Activated CD4-positive, alpha-beta memory T cell treated with anti-CD3 and anti-CD28 coated beads for 36 hours (primary cell): Measurements from ENCODE around the gene EPG5. TPM values are rescaled to one million over a fixed set of nuclear protein-coding genes. Genes with fewer than 3 reads are reported as not detected.
"Not testable (repeated sequence)": the region's sequence is repeated elsewhere in the genome, so short reads cannot be mapped to it uniquely, and the experiment has no call there.

Experiments
- CTCF ChIA-PET: fragments of 350-600 bp; sonication (Branson Sonifier 250); formaldehyde crosslinking; loops from one replicate; lab custom pipeline; 2021; ENCODE audit warnings: antibody characterized with exemption, inconsistent platforms; lab: Charles Lee
- POLR2A ChIA-PET: fragments of 350-600 bp; sonication (Branson Sonifier 250); formaldehyde crosslinking; loops from one replicate; lab custom pipeline; 2021; ENCODE audit warnings: antibody characterized with exemption; lab: Charles Lee
- DNase-seq: peaks from one replicate; pipeline ENCODE4 v3.0.0-alpha.2; 2020
- H3K27ac Mint-ChIP-seq: one replicate; pipeline ENCODE4 v1.8.0; 2021; ENCODE audit warnings: mixed read lengths
- H3K27me3 Mint-ChIP-seq: one replicate; pipeline ENCODE4 v1.8.0; 2021; ENCODE audit warnings: mixed read lengths
- H3K36me3 Mint-ChIP-seq: one replicate; pipeline ENCODE4 v1.8.0; 2021; ENCODE audit warnings: mixed read lengths
- H3K4me1 Mint-ChIP-seq: one replicate; pipeline ENCODE4 v1.8.0; 2021; ENCODE audit warnings: low read depth, mixed read lengths
- H3K4me3 Mint-ChIP-seq: one replicate; pipeline ENCODE4 v1.8.0; 2021; ENCODE audit warnings: mild to moderate bottlenecking, mixed read lengths
- H3K9me3 Mint-ChIP-seq: one replicate; pipeline ENCODE4 v1.8.0; 2021; ENCODE audit warnings: mixed read lengths
- intact Hi-C: fragments of 100-400 bp; cut with micrococcal nuclease; formaldehyde crosslinking; loops from one replicate; pipeline ENCODE4 v1.15.1; 2023
- total RNA-seq, 2 experiments: library from RNA; stranded (reverse); gene quantifications; one replicate each; pipeline ENCODE4 v1.2.3, GENCODE V29; 2021

The EPG5 gene
- total RNA-seq, 2 experiments from 2014 or later: 18.8 to 21.4 TPM

DNA sequence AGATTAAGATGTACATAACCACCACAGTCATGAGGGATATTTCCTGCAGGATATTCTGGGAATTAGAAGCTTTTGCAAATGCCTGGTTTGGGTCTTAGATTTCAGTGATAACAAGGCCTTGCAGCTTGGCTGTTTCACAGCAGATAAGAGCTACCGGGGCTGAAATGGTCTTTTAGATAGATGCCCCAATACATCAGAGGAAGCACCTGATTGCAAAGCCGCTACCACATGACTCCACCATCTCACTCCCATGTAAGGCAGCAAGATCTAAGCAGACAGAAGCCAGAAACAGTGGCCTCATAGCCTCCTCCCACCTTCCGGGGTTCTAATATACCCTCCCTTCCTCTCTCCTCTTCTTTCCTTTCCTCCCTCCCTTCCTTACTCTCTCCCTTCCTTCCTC lies 31.1 kb upstream of the EPG5 start:
- CTCF ChIA-PET: interaction anchor here (1.4 to 2.7 kb wide), 3 partner anchors 15 to 75 kb away, joined by 4 to 14 read pairs (median 7); no protein-coding TSS in a partner anchor
- peak overlapping the region; percentile 59 for H3K4me3 Mint-ChIP-seq
- peak; percentile 35 for DNase-seq
- intact Hi-C loops: loop anchor here (1.0 kb wide), 1 partner anchor 15 kb away; no protein-coding TSS in a partner anchor
- POLR2A ChIA-PET: interaction anchor here (1.1 to 1.5 kb wide), 3 partner anchors 35 to 124 kb away, joined by 3 read pairs; no protein-coding TSS in a partner anchor
- H3K4me1 Mint-ChIP-seq: peaks cover 44% of the 10 kb centered on the region
- H3K27me3 Mint-ChIP-seq: no peaks in the 10 kb centered on the region
- H3K27ac Mint-ChIP-seq: peak overlapping the region; percentile 72
- peaks cover 12% of the 10 kb centered on the region for H3K36me3 Mint-ChIP-seq
- peaks cover 12% of the 10 kb centered on the region for H3K9me3 Mint-ChIP-seq

DNA sequence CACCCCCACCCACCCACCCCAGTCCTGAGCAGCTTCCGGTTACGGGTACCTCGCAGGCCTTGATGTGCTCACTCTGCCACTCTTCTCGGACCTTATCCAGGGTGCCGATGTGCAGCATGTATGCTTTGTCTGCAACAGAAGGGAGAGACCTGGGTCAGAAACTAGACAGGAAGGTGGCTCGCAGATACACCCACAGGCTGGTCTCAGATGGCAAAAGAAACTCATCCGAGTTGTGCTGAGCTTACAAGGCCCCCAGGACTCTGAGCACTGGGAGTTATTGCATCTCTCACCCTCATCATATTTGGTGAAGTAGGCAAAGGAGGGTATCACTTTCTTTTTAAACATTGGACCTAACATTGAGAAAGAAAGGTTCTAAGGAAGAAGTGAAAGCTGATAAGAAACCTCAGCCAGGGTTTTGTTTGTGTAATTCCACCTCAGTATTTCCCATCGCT lies 30.6 kb upstream of the EPG5 start:
- peaks cover 9% of the 10 kb centered on the region for H3K36me3 Mint-ChIP-seq
- ChIA-PET POLR2A (interaction anchor here (1.1 to 1.5 kb wide), 3 partner anchors 35 to 124 kb away, joined by 3 read pairs; no protein-coding TSS in a partner anchor), CTCF (interaction anchor here (1.4 to 2.7 kb wide), 3 partner anchors 15 to 76 kb away, joined by 4 to 14 read pairs (median 7); no protein-coding TSS in a partner anchor)
- H3K27me3 Mint-ChIP-seq: no peaks in the 10 kb centered on the region
- peak overlapping the region; percentile 72 for H3K27ac Mint-ChIP-seq
- intact Hi-C loops: loop anchor here (1.0 kb wide), 1 partner anchor 16 kb away; no protein-coding TSS in a partner anchor
- peaks cover 44% of the 10 kb centered on the region for H3K4me1 Mint-ChIP-seq
- peak; percentile 57 for DNase-seq
- H3K9me3 Mint-ChIP-seq: peaks cover 9% of the 10 kb centered on the region
- H3K4me3 Mint-ChIP-seq: peak overlapping the region; percentile 59

- Mint-ChIP-seq H3K27ac (no peak overlapping the region), H3K4me1 (peaks cover 35% of the 10 kb centered on the region), H3K4me3 (no peak overlapping the region), H3K27me3 (no peaks in the 10 kb centered on the region), H3K36me3 (peaks cover 2% of the 10 kb centered on the region), H3K9me3 (no peaks in the 10 kb centered on the region)
- ChIA-PET CTCF (no interaction called here), POLR2A (no interaction called here)
- intact Hi-C loops: no loop called here
- DNase-seq: no peak
Observed at GRCh38 chr18:45995461-45995860, 28.3 kb upstream of the EPG5 start.

DNA sequence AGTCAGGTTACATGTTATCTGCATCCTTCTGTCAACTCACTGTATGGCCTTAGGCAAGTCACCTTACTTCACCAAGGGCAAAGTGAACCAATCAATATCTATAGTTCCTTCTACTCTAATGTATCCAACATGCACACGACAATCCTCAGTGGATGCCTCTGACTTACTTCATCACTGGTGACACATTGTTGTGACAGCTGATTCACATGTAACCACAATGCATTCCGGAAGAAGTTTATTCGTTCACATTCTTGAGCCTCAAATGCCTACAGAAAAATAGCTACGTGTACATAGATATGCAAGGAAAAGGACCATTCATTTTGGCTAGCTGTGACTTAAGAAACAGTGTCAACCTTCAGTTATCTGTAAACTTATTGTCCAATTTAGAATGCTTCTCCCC lies 26.3 kb upstream of the EPG5 start:
- intact Hi-C loops: no loop called here
- Mint-ChIP-seq H3K27ac (no peak overlapping the region), H3K27me3 (no peaks in the 10 kb centered on the region), H3K9me3 (no peaks in the 10 kb centered on the region), H3K4me3 (no peak overlapping the region), H3K36me3 (peaks cover 12% of the 10 kb centered on the region), H3K4me1 (peaks cover 21% of the 10 kb centered on the region)
- POLR2A ChIA-PET: no interaction called here
- no peak for DNase-seq
- CTCF ChIA-PET: interaction anchor here (1.1 kb wide), 1 partner anchor 19 kb away, joined by 3 read pairs; no protein-coding TSS in a partner anchor

DNA sequence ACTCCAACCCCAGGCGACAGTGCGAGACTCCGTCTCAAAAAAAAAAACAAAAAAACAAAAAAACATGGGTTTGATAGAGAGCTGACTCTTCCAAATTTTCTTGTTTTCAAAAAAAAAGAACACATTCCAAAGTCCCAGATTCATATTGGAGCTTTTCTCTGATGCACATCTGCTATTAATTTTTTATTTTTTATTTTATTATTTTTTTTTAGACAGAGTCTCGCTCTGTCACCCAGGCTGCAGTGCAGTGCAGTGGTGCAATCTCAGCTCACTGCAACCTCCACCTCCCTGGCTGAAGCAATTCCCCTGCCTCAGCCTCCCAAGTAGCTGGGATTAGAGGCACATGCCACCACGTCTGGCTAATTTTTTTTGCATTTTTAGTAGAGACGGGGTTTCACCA lies 25.4 kb upstream of the EPG5 start:
- DNase-seq, H3K9me3 Mint-ChIP-seq, intact Hi-C loops, H3K27ac Mint-ChIP-seq, H3K27me3 Mint-ChIP-seq, H3K4me3 Mint-ChIP-seq: not testable (repeated sequence)
- Mint-ChIP-seq H3K4me1 (peaks cover 12% of the 10 kb centered on the region), H3K36me3 (peaks cover 17% of the 10 kb centered on the region)
- ChIA-PET POLR2A (interaction anchor here (0.7 kb wide), 1 partner anchor 84 kb away, joined by 3 read pairs; no protein-coding TSS in a partner anchor), CTCF (interaction anchor here (1.1 kb wide), 1 partner anchor 19 kb away, joined by 3 read pairs; no protein-coding TSS in a partner anchor)

DNA sequence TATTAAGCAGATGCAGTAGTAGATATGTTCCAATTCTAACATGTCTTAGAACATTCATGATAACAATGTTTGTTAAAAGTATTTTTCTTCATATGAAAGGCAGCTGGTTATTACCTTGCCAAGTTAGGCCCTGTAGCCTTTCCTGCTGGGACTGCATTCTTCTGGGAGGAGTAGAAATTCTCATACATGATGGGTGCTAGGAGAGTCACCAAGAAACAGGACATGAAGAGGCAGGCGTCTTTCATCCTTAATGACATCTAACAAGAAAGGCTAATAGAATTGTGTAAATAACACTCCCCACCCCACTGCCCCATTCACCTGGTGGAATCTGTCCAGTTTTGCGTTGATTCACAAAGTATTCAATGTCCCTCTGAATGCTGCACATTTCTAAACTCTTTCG lies 24.7 kb upstream of the EPG5 start:
- H3K9me3 Mint-ChIP-seq: no peaks in the 10 kb centered on the region
- peaks cover 9% of the 10 kb centered on the region for H3K4me1 Mint-ChIP-seq
- H3K4me3 Mint-ChIP-seq: no peak overlapping the region
- no peak for DNase-seq
- POLR2A ChIA-PET: no interaction called here
- CTCF ChIA-PET: no interaction called here
- H3K27me3 Mint-ChIP-seq: no peaks in the 10 kb centered on the region
- no peak overlapping the region for H3K27ac Mint-ChIP-seq
- peaks cover 17% of the 10 kb centered on the region for H3K36me3 Mint-ChIP-seq
- intact Hi-C loops: no loop called here

- Mint-ChIP-seq H3K27me3 (no peaks in the 10 kb centered on the region), H3K4me1 (no peaks in the 10 kb centered on the region), H3K4me3 (no peak overlapping the region), H3K36me3 (peaks cover 14% of the 10 kb centered on the region), H3K27ac (no peak overlapping the region), H3K9me3 (no peaks in the 10 kb centered on the region)
- intact Hi-C loops: no loop called here
- DNase-seq: no peak
- POLR2A ChIA-PET: no interaction called here
- CTCF ChIA-PET: no interaction called here
Observed at GRCh38 chr18:45984546-45985235, 17.6 kb upstream of the EPG5 start.

- no peak for DNase-seq
- Mint-ChIP-seq H3K27ac (no peak overlapping the region), H3K4me3 (no peak overlapping the region), H3K9me3 (no peaks in the 10 kb centered on the region), H3K36me3 (no peaks in the 10 kb centered on the region), H3K27me3 (no peaks in the 10 kb centered on the region), H3K4me1 (no peaks in the 10 kb centered on the region)
- intact Hi-C loops: no loop called here
- CTCF ChIA-PET: no interaction called here
- POLR2A ChIA-PET: no interaction called here
Observed at GRCh38 chr18:45981821-45982220, 14.7 kb upstream of the EPG5 start.

DNA sequence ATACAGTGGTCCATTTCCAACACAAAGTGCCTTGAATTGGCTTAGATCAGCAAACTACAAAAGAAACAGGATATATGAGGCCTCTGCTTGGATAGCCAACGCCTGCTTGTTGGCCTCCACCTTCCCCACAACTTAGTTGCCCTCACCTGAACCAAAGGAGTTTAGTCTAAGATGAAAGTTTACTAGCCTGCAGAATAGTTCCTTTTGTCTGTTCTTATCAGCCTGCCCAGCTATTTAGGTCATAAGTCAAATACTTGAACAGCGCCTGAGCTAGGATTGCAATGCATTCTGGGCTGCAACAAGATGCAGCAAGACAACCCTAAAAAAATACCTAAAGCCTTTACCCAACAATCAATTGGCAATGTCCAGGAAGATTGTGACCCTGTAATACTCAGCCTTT lies 13.1 kb upstream of the EPG5 start:
- H3K9me3 Mint-ChIP-seq: no peaks in the 10 kb centered on the region
- H3K36me3 Mint-ChIP-seq: no peaks in the 10 kb centered on the region
- H3K27ac Mint-ChIP-seq: no peak overlapping the region
- no peak overlapping the region for H3K4me3 Mint-ChIP-seq
- no peaks in the 10 kb centered on the region for H3K27me3 Mint-ChIP-seq
- DNase-seq: no peak
- CTCF ChIA-PET: no interaction called here
- intact Hi-C loops: no loop called here
- H3K4me1 Mint-ChIP-seq: no peaks in the 10 kb centered on the region
- POLR2A ChIA-PET: no interaction called here

DNA sequence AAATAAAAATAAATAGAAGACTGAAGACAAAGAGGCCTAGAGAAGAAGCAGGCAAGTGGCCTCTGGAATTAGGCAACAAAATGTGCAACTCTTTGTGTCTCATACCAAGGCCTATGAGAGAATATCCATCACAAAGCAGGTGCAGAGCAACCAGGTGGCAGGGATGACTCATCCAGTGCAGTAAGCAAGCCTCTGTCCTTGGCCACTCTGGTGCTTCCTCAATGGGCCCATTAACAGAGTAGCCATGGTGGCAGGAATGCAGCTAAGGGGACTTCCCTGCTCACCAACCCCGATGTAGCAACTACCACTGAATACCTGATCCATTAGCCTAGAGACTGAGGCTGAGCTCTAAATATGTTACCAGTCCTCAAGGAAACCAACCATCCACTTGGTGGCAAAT lies 11.0 kb upstream of the EPG5 start:
- intact Hi-C loops: no loop called here
- ChIA-PET CTCF (interaction anchor here (1.1 kb wide), 1 partner anchor 96 kb away, joined by 3 read pairs; no protein-coding TSS in a partner anchor), POLR2A (no interaction called here)
- Mint-ChIP-seq H3K4me1 (peaks cover 5% of the 10 kb centered on the region), H3K27me3 (no peaks in the 10 kb centered on the region), H3K27ac (no peak overlapping the region), H3K9me3 (no peaks in the 10 kb centered on the region), H3K4me3 (no peak overlapping the region), H3K36me3 (no peaks in the 10 kb centered on the region)
- no peak for DNase-seq

- Mint-ChIP-seq H3K9me3 (no peaks in the 10 kb centered on the region), H3K27ac (no peak overlapping the region), H3K36me3 (no peaks in the 10 kb centered on the region), H3K27me3 (no peaks in the 10 kb centered on the region), H3K4me3 (no peak overlapping the region), H3K4me1 (peaks cover 5% of the 10 kb centered on the region)
- ChIA-PET POLR2A (no interaction called here), CTCF (interaction anchor here (1.1 to 3.9 kb wide), 2 partner anchors 36 to 96 kb away, joined by 4 to 46 read pairs; no protein-coding TSS in a partner anchor)
- DNase-seq: no peak
- intact Hi-C loops: no loop called here
Observed at GRCh38 chr18:45976974-45977373, 9.8 kb upstream of the EPG5 start.

DNA sequence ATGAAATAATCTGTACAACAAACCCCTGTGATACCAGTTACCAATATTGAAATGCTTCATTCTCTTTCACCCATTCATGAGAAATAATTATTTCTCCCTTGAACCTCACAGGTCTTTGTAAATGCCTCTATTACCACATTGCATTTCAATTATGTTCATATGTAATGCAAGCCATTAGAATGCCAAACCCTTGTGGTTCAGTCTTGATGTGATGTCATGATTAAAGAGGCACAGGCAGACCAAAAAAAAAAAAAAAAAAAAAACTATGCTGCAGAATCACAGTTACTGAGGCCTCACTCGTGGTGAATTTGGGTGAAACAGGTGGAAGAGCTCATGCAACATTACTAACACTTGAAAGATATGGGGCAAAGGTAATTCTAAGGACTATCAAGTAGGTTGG lies 9.4 kb upstream of the EPG5 start:
- no peak for DNase-seq
- H3K27me3 Mint-ChIP-seq: no peaks in the 10 kb centered on the region
- no peaks in the 10 kb centered on the region for H3K9me3 Mint-ChIP-seq
- H3K27ac Mint-ChIP-seq: no peak overlapping the region
- H3K4me1 Mint-ChIP-seq: peaks cover 5% of the 10 kb centered on the region
- POLR2A ChIA-PET: no interaction called here
- intact Hi-C loops: no loop called here
- CTCF ChIA-PET: interaction anchor here (1.1 to 3.9 kb wide), 3 partner anchors 37 to 312 kb away, joined by 3 to 46 read pairs (median 4); no protein-coding TSS in a partner anchor
- H3K36me3 Mint-ChIP-seq: no peaks in the 10 kb centered on the region
- no peak overlapping the region for H3K4me3 Mint-ChIP-seq
